ENCODE measurements around the gene PPME1. TPM values are rescaled to one million over a fixed set of nuclear protein-coding genes. Genes with fewer than 3 reads are reported as not detected.

Gene PPME1
- polyA plus RNA-seq, 3 donors: 40.2 to 43.1 (median 41.1) TPM

GRCh38 chr11:74208507-74208906, 37.4 kb downstream of the PPME1 start:
- DNase-seq: no peak

- DNase-seq: no peak
Measured at GRCh38 chr11:74212533-74212932, 41.4 kb downstream of the PPME1 start.

GRCh38 chr11:74220376-74220775, 49.3 kb downstream of the PPME1 start:
- peak; percentile 14 for DNase-seq

GRCh38 chr11:74221816-74222215, 50.7 kb downstream of the PPME1 start:
- no peak for DNase-seq

DNA sequence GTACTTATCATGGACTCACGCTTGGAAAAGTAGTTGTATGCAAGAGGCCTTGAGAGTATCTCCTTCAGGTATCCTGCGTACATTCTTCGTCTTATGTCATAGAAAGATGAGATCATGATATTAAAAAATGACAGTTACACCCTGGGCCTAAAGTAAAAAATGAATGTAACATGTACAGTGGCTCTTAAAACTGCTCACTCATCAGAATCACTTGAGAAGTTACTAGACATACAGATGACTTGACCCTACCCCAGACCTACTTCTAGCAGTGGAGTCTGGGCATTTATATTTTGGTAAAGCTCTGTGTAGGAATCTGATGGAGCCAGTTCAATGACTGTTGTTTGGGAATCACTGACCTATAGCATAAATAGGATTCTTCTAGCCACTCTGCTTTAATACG, 54.5 kb downstream of the PPME1 start:
- no peak for DNase-seq

DNA sequence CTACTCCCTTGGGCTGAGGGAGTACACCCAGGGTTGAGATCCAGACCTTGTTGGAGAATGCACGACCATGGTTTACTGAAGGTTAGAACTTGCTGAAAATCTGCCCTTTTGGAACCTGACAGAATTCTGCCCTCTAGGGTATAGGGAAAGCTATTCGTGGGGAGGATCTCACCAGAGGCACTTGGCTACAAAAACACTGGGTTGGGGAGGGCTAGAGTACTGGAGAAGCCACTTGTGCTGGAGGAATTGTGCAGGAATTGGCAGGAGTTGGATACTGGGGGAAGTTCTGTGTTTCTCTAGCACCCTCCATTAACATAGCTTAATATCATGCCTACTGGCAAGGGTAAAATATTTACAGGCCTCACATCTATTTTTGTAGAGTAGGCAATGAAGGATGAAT, 55.8 kb downstream of the PPME1 start:
- no peak for DNase-seq

GRCh38 chr11:74232311-74232950, 61.3 kb downstream of the PPME1 start:
- no peak for DNase-seq

GRCh38 chr11:74233683-74234082, 62.6 kb downstream of the PPME1 start:
- no peak for DNase-seq

GRCh38 chr11:74235121-74235520, 64.0 kb downstream of the PPME1 start:
- no peak for DNase-seq

DNA sequence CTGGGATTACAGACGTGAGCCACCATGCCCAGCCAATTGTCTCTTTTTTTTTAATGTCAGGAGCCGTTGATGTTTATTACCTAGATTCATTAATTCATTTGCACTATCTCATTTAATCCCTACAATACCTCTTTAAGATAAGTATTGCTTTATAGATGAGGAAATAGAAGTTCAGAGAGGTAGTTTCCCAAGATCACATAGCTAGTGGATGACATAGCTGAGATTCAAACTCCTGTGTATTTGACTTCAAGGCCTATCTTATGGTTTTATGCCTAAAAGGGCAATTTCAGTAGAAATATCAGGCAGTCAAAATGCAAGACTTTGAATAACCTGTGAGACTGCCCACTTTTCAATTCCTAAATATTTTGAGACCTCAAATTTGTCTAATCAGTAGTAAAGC, 66.5 kb downstream of the PPME1 start:
- no peak for DNase-seq

DNA sequence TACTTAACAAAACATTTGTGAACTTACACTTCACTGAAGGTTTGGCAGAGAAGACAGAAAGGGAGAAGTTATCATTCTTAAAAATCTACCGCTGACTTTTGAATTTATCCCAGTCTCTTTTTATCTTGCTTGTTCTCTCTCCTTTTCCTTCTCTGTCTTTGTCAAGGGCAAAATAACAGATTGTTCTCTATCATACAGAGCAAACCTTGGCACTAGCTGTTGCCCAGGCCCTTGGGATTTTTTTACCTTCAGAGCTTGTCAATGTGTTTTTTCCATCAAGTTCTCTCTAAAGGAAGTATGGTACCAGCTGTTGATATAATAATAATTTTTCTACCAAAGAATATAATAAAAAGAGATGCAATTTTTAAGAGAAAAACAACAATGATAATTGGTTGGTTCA, 67.2 kb downstream of the PPME1 start:
- DNase-seq: no peak

DNA sequence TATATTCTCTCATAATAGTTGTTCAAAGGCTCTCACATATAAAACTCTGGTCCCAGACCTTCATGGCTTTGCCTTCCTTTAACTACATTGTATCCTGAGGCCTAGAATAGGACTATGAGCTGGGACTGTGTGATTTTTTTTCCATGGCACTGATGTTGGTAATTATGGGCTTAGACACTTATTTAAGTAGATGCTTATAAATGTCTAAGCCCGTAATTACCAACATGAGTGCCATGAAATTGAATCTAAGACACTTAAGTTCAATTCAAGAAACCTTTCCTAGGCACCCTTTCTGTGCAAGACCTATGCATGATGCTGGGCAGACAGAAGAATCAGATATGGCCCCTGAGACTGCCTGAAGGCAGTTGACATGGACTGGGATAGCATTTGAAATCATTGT, 77.4 kb downstream of the PPME1 start:
- no peak for DNase-seq

DNA sequence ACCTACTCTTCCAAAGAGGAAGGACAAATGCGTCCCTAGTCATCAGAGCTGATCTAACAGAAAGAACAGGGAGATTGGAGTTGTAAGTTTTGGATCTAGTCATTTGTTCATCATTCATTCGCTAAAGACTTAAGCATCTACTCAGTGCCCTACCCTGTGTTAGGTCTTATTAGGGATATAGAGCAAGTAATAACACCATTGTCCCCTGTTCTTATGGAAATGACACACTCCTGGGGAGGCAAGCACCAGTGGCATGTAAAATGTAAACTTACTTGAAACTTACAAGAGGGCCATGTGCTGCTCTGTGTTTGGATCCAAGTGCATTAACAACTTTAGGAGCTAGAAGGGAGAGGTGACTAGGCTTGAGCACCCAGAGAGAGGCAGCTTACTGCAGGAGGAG, 78.4 kb downstream of the PPME1 start:
- no peak for DNase-seq

DNA sequence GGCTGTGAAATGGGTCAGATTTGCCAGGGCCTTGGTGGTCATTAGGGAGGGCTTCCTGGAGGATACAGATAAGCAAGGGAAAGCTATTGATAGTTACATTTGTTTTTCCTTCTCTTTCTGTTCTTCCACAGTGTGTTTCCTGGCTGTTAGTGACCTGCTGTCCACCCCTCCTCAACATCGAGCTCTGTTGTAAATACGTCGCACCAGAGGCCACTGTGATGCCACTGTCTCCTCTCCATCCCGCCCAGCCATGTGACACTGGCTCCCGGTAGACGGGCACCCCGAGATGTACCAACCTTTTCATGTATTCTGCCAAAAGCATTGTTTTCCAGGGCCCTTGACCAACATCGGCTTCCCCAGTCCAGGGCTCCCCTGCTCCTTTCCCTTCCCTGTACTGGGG, 82.3 kb downstream of the PPME1 start:
- DNase-seq: no peak

DNA sequence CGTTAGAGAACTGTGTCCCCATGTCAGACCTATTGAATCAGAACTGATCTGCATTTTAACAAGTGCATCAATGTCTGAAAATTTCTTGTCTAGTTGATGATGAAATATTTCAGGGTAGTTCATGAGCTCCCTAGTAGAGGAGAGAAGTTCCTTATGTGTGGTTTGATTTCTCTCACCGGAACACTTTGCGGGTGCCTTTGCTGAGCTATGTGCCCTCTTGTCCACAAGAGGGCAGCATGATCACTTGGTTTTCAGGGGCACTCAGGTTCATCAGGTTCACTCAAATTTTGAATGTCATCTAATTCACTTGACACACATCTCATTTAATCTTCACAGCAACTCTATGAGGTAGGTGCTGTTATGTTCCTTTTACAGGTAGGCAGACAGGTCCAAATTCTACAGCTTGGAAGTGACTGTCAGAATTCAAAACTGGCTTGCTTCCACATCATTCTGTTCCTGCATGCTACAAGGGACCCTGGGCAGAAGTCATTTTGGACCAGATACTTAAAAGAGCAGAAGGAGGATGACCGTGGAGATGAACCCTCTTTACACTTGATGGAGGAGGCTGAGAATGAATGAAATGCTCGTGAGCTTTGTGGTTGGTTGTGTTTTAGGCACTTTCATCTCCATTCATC, 84.8 kb downstream of the PPME1 start:
- DNase-seq: peak; percentile 40

DNA sequence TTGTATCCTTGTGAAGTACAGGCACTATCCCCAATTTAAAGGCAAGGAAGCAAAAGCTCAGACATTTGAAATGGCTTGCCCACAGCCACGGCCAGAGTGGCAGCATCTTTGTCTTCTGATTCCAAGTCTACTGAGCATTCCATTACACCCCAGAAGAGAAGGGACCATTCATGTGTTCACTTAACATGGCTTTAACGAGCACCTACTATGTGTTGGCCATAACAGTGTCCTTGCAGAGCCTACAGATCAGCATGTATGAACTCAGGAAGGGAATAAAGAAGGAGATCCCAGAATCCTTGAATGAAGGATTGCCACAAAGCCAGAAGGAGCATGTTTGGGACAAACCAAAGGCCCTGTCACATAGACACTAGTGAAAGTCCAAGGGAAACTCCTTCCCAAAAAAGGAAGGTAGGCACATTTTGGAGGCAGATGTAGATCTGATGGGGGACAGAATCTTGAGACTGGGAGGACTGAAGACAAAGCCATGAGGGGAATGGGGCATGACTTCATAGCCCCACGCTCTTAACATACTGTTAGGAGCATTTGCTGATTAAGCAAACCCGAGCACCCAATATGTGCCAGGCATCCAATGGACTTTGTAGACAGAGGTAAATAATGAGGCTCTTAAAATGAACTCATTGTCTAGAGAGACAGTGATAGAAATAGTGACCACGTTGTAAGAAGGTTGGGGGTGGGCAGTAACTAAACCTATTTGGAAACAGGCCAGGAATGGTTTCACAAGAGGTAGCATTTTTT, 85.5 kb downstream of the PPME1 start:
- DNase-seq: no peak

- DNase-seq: peak; percentile 53
Measured at GRCh38 chr11:74257959-74258553, 87.0 kb downstream of the PPME1 start.

- no peak for DNase-seq
Measured at GRCh38 chr11:74262725-74263124, 91.6 kb downstream of the PPME1 start.

- no peak for DNase-seq
Measured at GRCh38 chr11:74265256-74265655, 94.2 kb downstream of the PPME1 start.

GRCh38 chr11:74267014-74267413, 95.9 kb downstream of the PPME1 start:
- DNase-seq: no peak

- no peak for DNase-seq
Measured at GRCh38 chr11:74268456-74268855, 97.4 kb downstream of the PPME1 start.

DNA sequence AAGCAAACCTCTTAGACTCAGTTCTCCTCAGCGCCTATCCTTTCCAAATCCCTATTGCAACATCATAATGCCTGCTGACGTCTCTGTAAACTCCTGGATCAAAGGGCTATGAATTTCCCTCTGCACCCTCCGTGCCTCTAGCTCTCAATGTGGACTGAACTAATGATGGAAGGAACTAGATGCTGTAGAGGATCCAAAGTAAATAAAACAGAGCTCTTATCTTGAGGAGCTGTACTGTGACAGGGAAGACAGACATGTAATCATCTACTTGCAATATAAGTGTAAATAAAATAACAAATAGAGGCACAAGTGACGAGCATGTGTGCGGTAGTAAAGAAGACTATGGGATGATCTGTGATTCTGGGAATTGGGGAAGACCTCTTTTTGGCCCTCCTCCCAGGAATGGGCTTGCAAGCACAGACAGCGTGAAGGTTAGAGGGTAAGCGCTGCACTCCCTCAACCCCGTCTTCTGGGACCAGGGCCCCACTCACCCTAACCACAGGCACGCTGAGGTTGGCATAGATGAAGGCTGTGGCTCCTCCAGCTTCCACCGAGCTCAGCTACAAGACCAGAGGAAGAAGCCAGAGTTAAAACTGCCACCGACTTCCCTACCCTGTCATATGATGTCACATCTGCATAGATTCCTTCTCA, 98.2 kb downstream of the PPME1 start:
- no peak for DNase-seq
